ENCODE results near the gene RIN2. TPM values are rescaled to one million over a fixed set of nuclear protein-coding genes. Genes with fewer than 3 reads are reported as not detected.

Gene RIN2
- total and polyA plus RNA-seq, 2 of the 13 experiments (the other 11 are each of a cell fraction or from before 2014, with no cell fraction given) = 2.5 to 5.1 TPM

- Histone ChIP-seq H2AFZ (ENCODE audit: low read length) (no peak overlapping the region), H4K20me1 (ENCODE audit: insufficient read depth, low read length) (no peaks in the 10 kb centered on the region), H3K4me1 (ENCODE audit: insufficient read depth, low read length) (no peaks in the 10 kb centered on the region), H3K4me2 (ENCODE audit: low read depth, low read length) (no peak overlapping the region), H3K4me3 (replicated peaks in 1 of 3; ENCODE audit: insufficient read depth in 1 of 3, low read depth in 2 of 3, low read length in 3 of 3) (no peak overlapping the region), H3K36me3 (replicated peaks in 1 of 2; ENCODE audit: control insufficient read depth in 1 of 2, insufficient read depth in 2 of 2, low read length in 2 of 2) (no peaks in the 10 kb centered on the region), H3K9ac (ENCODE audit: insufficient read depth, low read depth, low read length) (no peak overlapping the region), H3K27me3 (ENCODE audit: control insufficient read depth in 1 of 2, insufficient read depth in 2 of 2, low read length in 2 of 2) (no peaks in the 10 kb centered on the region), H3K27ac (ENCODE audit: extremely low read length, insufficient read depth, low read length) (no peak overlapping the region), H3K9me3 (ENCODE audit: low read length) (no peaks in the 10 kb centered on the region), H3K79me2 (ENCODE audit: insufficient read depth, low read length) (no peaks in the 10 kb centered on the region)
- DNase-seq (ENCODE audit: low spot score) = peak; percentile 75
- POLR2A ChIA-PET = no interaction called here
- CTCF ChIA-PET (ENCODE audit: low intra/inter-chr PET ratio, low total read pairs) = interaction anchor here (0.5 to 3.1 kb wide), 5 partner anchors 18 to 192 kb away, joined by 3 to 48 read pairs (median 6); no protein-coding TSS in a partner anchor
- BruUV-seq (replicated peaks) = no TSS peak
- FAIRE-seq = peak; percentile 80
- WGBS (ENCODE audit: low lambda C conversion rate) = 26% methylated on average over 4 of the region's 4 CpGs
- in situ Hi-C loops (cut with HindIII; ENCODE audit: extremely low pct_ligation_motif_present, low pct_unique_long_range_greater_than_20kb) = no loop called here
- intact Hi-C loops (cut with micrococcal nuclease; ENCODE audit: unreplicated experiment) = loop anchor here (1.0 to 5.0 kb wide), 4 partner anchors 18 to 114 kb away; no protein-coding TSS in a partner anchor
- peak; percentile 100 for ATAC-seq
- 0 out of 2 replicates have a peak, but pooled peaks have one; percentile 22 for TF ChIP-seq IRF2 (CRISPR knock-in tag; IDR thresholded peaks at IDR 0.05)
- TF ChIP-seq MIER2 (CRISPR knock-in tag; IDR thresholded peaks at IDR 0.05) = 0 out of 2 replicates have a peak, but pooled peaks have one; percentile 14
- TF ChIP-seq SOX5 (CRISPR knock-in tag; IDR thresholded peaks at IDR 0.05; ENCODE audit: borderline replicate concordance) = no peak
- 0 out of 2 replicates have a peak, but pooled peaks have one; percentile 15 for TF ChIP-seq FOSL2 (CRISPR knock-in tag; IDR thresholded peaks at IDR 0.05)
- TF ChIP-seq RARA (CRISPR knock-in tag; IDR thresholded peaks at IDR 0.05) = no peak
- no peak for TF ChIP-seq PHF8 (CRISPR knock-in tag; IDR thresholded peaks at IDR 0.05)
- 0 out of 2 replicates have a peak, but pooled peaks have one; percentile 50 for TF ChIP-seq ZNF639 (CRISPR knock-in tag; conservative IDR thresholded peaks at IDR 0.05)
- TF ChIP-seq ZNF609 (CRISPR knock-in tag; IDR thresholded peaks at IDR 0.05; ENCODE audit: borderline replicate concordance) = no peak
- no peak for TF ChIP-seq E2F5 (CRISPR knock-in tag; conservative IDR thresholded peaks at IDR 0.05)
- TF ChIP-seq MTF2 (CRISPR knock-in tag; IDR thresholded peaks at IDR 0.05; ENCODE audit: borderline replicate concordance) = no peak
- peak; percentile 62 for TF ChIP-seq STAG1 (CRISPR knock-in tag; IDR thresholded peaks at IDR 0.05)
- TF ChIP-seq, protein P1, sequence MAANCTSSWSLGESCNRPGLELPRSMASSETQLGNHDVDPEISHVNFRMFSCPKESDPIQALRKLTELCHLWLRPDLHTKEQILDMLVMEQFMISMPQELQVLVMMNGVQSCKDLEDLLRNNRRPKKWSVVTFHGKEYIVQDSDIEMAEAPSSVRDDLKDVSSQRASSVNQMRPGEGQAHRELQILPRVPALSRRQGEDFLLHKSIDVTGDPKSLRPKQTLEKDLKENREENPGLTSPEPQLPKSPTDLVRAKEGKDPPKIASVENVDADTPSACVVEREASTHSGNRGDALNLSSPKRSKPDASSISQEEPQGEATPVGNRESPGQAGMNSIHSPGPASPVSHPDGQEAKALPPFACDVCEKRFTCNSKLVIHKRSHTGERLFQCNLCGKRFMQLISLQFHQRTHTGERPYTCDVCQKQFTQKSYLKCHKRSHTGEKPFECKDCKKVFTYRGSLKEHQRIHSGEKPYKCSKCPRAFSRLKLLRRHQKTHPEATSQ (CRISPR knock-in tag; IDR thresholded peaks at IDR 0.05; ENCODE audit: borderline replicate concordance) = no peak
- no peak for TF ChIP-seq ZNF44 (CRISPR knock-in tag; IDR thresholded peaks at IDR 0.05)
- 0 out of 2 replicates have a peak, but pooled peaks have one; percentile 22 for TF ChIP-seq ELF3 (CRISPR knock-in tag; IDR thresholded peaks at IDR 0.05)
Observed at GRCh38 chr20:19802492-19803158, 44.6 kb downstream of the RIN2 start.

All from HepG2 (cell line).